Prostate gland (tissue), 2 donors: ENCODE data around the gene LIMS2.

Source experiments
- CTCF ChIP-seq, 4 experiments: fragments of 200-600 bp in 2 of 4; fragments of 450-650 bp in 2 of 4; sonication (generic) in 2 of 4; IDR thresholded peaks; 1 replicate in 3 of 4; 2 replicates in 1 of 4; pipeline ENCODE4 v1.5.1; 2016 to 2019; ENCODE audit warnings: antibody characterized with exemption in 4 of 4, mild to moderate bottlenecking in 2 of 4, moderate library complexity in 2 of 4
- POLR2AphosphoS5 ChIP-seq: sonication (generic); formaldehyde crosslinking; IDR thresholded peaks from one replicate; pipeline ENCODE4 v1.6.1; 2017; ENCODE audit warnings: antibody characterized with exemption

GRCh38 chr2:127609031-127609751 is 66.1 kb downstream of the LIMS2 start:
- no peak for TF ChIP-seq CTCF (IDR thresholded peaks at IDR 0.05)
- TF ChIP-seq POLR2AphosphoS5, result no peak
